EL (cell line): ENCODE measurements around the gene PTK7.
A peak's percentile ranks its signal among the peaks of the same experiment; 100 is the strongest.
"Not testable (repeated sequence)": the region's sequence is repeated elsewhere in the genome, so short reads cannot be mapped to it uniquely, and the experiment has no call there.

Source experiments
- DNase-seq: peaks from one replicate; pipeline ENCODE4 v3.0.0-alpha.2; 2016

The PTK7 gene

DNA sequence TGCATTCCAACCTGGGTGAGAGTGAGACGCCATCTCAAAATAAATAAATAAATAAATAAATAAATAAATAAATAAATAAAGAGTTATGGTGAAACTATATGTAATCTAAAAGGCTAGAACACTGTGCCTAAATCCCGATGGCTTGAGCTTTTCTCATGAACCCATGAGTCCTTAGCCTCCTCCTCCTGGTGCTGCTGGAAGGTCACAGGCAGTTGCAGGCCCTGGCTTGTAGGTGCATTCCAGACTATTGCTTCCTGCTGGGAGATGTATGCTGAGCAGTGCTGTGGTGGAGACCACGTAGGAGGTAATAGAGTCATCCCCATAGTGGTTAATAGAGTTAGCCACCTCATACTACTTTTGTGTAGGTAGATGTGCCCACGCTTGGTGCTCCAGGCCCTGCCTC lies 12.5 kb downstream of the PTK7 start:
- no peak for DNase-seq

DNA sequence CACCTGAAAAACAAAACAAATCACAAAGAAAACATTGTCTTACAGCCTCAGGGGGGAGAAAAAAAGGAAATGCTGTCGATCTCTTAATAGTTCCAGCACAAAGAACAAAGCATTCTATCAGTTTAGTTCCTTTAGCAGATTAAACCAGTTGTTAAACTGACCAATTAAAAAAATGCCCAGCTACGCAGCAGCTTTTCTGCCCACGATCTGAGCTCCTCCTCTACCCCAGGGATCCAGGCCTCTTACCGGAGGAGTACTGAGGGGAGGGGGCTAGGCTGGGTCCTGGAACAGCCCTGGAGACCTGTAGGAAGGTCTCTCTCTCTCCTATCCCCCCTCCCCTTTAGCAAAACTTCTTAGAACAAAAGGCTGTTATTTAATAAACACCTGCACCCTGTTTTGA lies 13.4 kb downstream of the PTK7 start:
- no peak for DNase-seq

DNA sequence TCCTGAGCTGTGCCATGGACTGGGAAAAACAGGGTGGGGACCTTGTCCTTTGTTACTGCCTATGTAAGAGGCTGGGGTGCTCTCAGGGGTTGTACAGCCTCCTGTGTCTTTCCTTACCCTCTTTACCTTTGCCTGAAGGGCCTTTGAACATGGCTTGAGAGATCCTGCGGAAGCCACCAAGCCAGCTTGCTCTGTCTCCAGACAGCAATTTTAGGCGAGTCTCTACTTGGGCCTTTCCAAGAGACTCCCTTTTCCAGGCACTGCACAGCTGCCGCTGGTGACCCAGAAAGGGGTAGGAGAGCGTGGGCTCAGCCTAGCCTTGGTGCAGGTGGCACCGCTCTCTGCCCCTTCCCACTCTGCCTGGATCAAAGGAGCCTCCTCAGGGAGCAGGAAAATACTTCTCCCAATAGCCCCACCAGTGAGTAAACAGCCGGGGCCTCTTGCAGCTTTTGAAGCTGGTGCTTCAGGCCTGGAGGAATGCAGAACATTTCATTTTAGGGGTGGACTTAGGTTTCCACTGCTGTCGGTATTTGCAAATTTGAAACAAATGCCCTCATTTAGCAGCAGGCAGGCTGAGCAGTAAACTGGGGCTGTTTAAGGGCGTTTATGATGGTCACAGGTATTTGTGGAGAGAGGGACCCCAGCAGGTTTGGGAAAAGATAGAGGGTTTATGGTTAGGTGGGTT lies 13.9 kb downstream of the PTK7 start:
- no peak for DNase-seq

DNA sequence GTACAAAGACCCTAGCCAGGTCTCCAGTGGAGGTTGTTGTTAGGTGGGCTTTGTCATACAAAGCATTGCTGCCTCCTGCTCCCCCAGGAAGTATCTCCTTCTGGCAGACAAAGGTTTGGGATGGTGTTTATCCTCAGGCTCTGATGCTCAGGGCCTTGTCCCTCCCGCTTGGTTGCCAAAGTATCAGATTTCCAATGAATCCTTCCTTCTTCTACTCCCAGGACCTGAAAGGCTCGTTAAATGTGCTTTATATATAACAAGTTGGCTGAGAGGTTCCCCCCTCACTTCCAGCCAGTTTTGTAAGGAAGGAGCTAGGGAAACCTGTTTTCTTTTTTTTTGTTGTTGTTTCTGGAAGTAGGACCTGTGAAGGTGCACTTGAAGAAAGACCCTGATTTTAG lies 14.4 kb downstream of the PTK7 start:
- DNase-seq, result no peak

DNA sequence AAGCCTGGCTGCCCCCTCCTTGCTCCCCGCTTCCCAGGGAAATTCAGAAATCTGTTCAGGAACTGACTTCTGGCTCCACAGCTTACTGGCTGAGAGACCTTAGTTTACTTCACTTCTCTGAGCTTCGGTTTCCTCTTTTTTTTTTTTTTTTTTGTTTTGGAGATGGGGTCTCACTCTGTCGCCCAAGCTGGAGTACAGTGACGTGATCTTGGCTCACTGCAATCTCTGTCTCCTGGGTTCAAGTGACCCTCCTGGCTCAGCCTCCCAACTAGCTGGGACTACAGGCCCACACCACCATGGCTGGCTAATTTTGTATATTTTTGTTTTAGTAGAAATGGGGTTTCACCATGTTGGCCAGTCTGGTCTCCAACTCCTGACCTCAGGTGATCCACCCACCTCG lies 14.9 kb downstream of the PTK7 start:
- DNase-seq, result no peak

DNA sequence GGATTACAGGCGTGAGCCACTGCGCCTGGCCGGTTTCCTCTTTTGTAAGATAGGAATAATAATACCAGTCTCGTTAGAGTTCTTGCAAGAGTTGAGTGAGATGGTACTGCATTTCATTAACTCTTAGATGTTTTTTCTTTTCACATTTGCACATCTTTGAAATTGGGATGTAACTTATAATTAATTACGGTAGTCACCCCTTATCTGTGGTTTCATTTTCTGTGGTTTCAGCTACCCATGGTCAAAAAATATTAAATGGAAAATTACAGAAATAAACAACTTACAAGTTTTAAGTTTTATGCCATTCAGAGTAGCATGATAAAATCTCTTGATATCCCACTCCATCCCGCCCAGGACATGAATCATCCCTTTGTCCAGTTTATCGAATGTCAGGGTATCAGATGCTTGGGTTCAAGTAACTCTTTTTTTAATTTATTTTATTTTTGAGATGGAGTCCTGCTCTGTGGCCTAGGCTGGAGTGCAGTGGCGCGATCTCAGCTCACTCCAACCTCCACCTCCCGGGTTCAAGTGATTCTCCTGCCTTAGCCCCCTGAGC lies 15.4 kb downstream of the PTK7 start:
- no peak for DNase-seq

DNA sequence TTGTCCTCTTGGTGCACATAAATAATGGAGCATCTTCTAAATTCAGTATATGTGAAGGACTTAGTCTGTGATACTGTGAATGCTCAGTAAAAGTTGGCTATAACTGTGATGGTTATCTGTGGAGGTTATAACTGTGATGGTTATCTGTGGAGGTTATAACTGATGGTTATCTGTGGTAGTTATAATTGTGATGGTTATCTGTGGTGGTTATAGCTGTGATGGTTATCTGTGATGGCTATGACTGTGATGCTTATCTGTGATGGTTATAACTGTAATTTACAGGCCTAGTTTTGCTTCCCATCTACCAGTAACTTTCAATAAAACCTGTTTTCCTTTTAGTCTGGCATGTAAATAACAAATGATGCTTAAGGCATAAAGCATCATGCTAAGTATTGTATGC lies 16.5 kb downstream of the PTK7 start:
- no peak for DNase-seq

DNA sequence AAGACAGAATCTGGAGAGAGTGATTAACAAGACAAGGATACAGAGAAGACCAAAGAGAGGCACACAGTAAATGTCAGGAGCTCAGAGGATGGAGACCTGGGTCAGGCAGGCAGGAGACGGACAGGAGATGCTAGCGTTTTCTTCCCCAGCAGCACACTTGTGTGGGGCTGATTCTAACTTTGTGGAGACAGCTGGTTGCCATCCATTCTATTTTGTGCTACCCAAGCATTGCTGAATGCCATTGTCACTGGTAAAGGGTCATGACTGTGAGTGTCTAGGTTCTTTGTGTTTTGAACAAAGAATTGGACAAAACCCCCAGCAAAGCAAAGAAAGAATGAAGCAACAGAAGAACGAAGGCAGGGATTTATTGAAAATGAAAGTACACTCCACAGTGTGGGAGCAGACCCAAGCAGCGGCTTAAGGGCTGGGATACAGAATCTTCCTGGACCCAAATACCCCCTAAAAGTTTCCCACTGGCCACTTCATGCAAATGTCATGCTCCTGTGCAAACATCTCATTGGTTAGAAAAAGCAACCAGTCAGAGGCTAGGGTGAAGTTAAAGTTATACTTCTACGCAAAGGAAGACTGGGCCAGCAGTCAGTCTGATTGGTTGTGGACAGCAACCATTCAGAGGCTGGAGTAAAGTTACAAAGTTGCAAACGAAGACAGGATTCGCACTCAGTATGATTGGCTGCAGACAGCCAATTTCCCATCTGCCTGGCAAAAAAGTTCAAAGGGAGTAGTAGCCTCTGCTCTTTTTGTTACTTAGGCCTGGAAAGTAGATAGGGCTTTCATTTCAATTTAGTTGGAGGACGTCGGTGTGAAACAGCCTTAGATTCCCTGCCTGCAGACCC lies 17.5 kb downstream of the PTK7 start:
- peak; percentile 88 for DNase-seq

DNA sequence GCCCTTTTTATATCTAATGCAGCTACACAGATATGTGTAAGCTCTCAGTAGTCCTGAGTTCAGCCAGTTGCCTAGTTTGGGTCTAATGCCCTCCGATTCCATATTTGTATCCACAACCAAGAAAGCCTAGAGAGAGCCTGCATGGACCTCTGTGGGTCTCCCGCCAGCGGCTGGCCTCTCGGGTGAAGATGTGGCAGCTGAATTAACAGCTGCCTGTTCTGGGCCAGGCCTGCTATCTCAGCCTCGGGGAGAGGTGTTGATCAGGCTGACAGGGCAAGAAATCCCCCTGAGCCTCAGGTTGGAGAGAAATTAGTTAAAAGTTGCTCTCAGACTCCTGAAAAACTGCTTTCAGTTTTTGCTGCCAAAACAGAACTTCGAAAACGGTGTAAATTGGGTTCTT lies 19.8 kb downstream of the PTK7 start:
- no peak for DNase-seq

DNA sequence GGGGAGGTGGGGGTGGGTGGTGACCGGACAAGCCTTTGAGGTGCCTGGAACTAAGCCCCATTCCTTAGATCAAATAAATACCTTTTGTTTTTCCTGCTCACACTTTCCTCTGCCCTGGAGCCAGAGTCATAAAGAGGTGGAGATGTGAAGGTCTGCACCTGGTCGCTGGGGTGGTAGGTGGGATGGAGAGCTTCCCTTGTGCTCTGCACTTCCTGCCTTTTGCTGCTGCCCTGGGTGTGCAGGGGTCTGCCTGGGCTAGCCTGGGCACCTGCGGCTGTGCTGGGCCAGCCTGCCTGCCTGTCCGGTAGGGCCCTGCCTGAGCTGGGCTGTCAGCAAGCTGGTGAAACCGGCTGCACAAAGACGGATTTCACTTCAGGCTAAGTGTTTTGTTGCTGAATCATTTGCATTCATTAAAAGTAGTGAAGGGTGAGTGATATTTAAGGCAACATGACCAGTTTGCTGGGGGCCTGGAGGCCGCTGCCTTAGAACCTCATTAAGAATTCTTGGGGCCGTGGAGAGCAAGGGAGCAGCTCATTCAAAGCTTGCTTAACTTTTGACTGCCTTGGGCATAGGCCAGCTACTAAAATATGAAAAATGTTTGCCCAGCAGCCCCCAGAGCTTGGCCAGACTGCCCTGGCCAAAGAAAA lies 20.5 kb downstream of the PTK7 start:
- DNase-seq, result peak; percentile 96

DNA sequence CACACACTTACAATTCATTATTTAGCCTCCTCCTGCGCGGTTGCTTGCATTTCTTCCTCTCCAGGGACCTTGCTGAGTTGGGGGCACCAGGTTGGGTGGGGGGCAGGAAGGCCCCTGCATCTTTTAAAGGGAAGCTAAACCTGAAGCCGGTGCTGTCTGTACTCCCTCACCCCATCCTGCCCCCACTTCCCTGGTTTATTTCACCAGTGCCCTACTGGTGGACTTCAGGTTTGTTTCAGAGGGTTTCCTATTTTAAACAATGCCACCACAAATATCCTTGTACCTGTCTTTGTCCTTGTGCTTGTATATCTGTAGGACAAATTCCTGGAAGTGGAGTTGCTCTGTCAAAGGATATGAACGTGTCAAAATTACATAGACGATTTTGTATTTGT lies 21.0 kb downstream of the PTK7 start:
- DNase-seq, result no peak

DNA sequence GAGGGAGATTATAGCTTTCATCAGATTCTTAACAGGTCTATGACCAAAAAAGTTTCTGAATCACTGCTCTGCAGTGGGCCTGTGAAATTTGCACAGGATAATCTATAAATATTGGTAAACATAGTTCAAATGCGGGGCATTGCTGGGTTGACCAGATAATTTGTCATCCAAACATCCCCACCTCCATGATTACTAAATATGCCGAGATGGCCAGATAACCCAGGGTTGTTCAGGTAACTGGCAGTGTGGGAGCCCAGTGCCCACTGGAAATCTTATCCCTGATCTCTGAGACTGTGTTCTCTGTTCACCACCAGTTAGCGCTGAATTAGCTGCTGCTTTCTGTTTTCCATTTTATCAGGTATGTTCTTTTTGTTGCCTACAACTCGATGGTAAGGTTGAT lies 21.4 kb downstream of the PTK7 start:
- DNase-seq, result no peak

DNA sequence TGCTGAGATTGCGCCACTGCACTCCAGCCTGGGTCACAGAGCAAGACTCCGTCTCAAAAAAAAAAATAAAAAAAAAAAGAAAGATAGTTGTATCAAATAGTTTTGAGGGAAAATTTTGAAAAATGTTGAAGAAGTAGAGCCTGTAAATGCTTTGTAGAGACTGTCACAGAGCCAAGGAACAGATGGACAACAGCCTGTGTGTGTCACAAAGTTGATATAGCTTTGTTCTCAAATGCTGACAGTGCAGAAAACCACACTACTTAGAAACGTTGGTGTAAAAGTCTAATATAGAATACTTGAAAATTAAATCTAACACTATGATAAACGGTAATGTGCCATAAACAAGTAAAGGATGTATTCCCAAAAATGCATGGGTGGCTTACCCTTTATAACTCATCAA lies 25.4 kb downstream of the PTK7 start:
- no peak for DNase-seq

DNA sequence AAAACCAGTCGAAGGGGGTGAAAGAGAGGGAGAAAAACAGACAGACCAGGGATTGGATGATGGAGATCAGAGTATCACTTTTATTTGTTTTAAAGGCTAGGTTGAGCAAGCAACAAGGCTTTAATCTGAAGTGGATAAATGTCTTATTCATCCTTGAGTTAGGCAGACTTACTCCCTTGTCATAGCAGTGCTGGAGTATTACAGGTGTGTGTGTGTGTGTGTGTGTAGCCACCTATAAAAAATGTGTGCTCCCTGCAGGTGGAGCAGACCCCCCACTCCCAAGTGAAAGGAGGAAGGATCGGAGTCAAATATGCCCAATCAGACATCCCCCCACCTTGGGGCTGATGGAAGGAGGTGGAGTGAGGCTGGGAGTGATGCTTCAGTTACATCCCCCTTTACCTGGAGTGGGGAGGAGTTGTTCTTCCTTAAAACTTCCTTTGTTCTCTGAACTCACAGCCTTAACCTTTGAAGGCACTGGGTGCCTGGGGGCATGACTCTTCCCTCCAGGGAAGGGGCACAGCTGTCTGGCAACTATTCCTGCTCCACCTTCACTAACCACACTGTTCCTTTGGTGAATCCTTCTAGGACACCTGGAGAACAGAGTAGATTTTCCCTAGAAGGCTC lies 27.3 kb downstream of the PTK7 start:
- no peak for DNase-seq

DNA sequence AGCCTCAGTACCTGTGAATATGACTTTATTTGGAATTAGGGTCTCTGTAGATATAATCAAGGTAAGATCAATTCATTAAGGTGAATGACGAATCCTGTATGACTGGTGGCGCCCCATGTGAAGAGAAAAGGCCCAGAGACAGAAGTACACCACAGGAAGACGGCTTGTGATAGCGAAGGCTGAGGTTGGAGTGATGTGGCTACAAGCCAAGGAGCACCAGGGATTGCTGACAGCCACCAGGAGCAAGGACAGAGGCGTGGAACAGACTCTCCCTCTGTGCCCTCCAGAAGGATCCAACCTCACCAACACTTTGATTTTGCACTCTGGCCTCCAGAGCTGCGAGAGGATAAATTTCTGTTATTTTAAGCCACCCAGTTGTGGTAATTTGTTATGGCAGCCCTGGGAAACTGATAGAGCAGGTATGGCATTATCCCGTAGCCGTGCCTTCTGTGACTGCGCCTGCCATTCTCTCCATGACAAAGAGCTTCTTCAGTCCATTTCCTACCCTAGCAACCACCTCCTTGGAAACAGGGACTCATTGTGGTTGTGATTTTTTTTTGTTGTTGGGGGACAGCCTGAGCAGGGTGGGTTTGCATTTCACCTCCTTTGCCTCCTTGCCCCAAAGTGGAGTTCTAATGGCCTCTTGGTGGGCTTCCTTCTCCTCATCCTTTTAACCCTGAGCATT lies 29.6 kb downstream of the PTK7 start:
- DNase-seq, result no peak

DNA sequence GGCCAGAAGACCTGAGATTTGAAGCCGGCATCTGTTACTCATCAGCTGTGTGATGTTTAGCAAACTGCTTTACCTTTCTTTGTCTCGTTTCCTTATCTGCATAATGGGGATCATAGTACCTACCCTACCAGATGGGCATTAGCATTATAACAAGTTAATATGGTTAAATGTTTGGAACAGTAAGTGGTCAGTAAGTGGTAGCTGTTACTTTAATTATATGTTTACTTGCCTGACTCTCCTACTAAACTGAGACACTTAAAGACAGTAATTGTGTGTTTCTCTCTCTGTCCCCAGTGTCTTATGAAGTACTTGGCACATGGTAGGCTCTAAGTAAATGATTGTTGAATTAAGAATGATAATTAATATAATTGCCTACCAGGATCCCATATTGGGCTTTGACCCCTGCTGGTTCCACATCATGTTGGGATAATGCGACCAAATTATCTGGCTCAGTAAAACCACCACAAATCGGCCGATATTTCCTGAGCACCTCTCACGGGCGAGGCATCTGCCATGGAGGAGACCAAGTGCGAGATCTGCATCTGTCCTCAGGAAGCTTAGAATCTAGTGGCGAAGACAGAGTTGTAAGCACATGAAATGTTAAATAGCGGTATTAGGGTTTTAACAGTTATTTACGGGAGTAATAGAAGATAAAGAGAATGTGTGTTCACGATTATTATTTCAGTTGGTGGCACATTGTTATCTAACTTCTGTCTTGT lies 31.4 kb downstream of the PTK7 start:
- no peak for DNase-seq

DNA sequence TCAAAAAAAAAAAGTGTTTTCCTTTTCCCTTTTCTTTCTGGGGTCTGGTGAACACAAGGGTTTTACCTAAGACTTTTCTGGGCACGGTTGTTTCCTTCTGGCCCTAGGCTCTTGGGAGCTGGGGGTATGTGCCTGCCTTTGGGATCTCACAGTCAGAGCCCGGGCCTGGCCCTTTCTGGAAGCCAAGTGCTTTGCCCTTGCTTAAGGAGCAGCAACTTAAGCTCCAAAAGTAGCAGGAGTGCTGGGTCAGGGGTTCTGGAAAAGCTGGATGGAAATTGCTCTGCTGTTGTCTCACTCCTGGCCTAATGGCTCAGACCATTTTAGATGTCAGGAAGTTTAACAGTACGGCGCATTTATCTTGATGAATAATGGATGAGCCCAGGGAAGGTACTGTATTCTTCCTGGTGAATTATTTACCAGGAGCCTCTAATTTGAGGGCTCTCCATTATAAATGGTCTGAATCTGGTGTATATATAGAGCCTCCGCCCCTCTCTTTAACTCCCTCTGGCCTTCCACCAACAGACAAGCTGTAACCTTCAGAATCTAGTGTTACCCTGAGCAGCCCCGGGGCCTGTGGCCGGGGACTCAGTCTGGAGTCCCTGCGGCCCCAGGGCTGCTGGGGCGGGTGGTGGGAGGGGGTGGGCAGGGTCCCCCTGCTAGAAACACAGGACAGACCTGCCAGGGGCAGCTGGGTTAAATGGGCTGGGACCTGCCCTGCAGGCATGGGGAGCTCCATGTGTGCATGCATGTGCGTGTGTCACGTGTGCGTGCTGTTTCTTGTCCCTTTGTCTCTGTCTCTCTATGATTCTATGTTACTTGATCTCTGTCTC lies 37.5 kb downstream of the PTK7 start:
- no peak for DNase-seq

DNA sequence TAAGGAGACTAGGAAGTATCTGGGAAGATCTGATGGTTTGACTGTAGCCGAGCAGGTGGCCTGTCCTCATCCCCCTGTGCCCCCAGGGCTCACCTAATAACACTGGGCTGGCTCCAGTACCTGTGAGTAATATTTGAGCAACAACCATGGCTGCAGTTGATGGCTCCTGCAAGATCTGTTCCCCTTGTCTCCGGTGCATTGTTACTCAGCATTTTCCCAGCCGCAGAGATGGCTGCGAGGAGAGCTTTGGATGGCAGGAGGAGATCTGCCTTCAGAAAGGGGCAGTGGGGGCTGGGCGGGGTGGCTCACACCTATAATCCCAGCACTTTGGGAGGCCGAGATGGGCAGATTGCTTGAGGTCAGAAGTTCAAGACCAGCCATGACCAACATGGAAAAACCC lies 39.3 kb downstream of the PTK7 start:
- no peak for DNase-seq

DNA sequence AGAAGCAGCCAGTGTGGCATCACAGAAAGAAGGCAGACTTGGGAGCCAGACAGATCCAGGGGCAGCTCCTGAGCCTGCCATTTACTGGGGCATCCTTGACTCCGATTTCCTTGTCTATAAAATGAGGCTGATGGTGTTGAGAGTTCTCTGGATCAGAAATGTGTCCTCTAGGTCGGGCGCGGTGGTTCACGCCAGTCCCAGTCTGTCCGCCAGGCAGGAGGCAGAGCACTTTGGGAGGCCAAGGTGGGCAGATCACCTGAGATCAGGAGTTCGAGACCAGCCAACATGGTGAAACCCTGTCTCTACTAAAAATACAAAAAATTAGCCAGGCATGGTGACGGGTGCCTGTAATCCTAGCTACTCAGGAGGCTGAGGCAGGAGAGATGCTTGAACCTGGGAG lies 41.4 kb downstream of the PTK7 start:
- DNase-seq, result not testable (repeated sequence)

DNA sequence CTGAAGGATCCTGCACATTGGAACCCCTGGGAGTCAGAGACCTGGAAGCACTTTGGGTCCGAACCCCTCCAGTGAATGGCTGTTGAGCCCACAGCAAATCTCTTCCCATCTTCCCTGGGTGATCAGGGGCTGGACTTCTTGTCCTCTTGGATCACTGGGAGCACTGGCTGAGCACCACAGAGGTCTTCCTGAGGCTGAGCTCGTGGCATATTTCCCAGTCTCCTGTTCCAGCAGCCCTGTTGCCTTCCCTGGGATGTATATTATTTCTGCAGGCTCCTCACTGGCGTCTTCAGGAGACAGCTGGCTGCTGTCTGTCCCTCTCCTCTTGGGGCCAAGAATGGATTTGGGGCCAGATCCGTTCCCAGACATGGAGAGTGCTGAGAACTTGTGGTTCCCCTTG lies 43.4 kb downstream of the PTK7 start:
- DNase-seq, result no peak

DNA sequence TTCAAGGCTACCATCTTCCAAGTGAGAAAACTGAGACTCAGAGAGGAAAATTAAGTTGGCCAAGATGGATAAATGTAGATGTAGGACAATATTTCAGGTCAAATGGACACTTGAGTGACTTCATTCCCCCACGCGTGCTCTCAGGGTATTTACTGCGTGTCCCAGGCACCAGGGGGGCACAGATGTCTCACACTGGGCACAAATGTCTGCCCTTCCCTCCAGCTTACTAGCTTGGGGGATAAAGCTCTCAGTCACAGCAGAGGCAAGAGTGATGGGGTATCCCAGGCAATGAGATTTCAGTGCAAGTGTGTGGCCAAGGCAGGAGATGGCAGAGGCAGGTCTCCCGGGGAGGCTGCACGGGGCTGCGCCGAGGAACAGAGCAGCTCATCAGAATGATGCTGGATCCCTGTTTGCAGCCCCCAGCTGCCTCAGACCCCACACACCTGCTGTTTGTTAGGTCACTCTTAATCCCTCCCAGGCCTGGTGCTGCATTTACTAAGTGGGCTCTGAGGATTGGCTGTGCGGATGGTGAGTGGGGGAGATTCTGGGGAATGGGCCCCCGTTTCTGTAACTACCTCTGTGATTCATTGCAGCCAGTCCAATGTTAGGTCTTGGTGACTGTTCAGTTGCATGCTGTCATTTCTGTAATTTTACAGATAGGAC lies 44.1 kb downstream of the PTK7 start:
- DNase-seq, result no peak
